DMS53 treated with DMSO at 0.1 percent for 48 hours (cell line): ENCODE measurements around the gene LIAS.
"Not testable (repeated sequence)": the region's sequence is repeated elsewhere in the genome, so short reads cannot be mapped to it uniquely, and the experiment has no call there.

Experiments
- DNase-seq: peaks from one replicate; lab custom pipeline; 2025; ENCODE audit not compliant: unreplicated experiment; lab: John Stamatoyannopoulos, UW

LIAS gene

GRCh38 chr4:39458505-39459300, at the start of gene LIAS, which contains the start of gene RPL9:
LIAS (plus strand) TSS chr4:39459056; CDS start chr4:39459118, 62 bp downstream.
RPL9 (minus strand) TSS chr4:39458922; CDS start chr4:39458439, 483 bp downstream.
- peak; percentile 96 for DNase-seq

GRCh38 chr4:39410415-39410814, 48.4 kb upstream of the LIAS start:
- DNase-seq = no peak

GRCh38 chr4:39411561-39411960, 47.3 kb upstream of the LIAS start:
- not testable (repeated sequence) for DNase-seq

- no peak for DNase-seq
Measured at GRCh38 chr4:39415678-39416283, 43.1 kb upstream of the LIAS start.

- DNase-seq = no peak
Measured at GRCh38 chr4:39422247-39422646, 36.6 kb upstream of the LIAS start.

- not testable (repeated sequence) for DNase-seq
Measured at GRCh38 chr4:39425297-39425696, 33.6 kb upstream of the LIAS start.

- no peak for DNase-seq
Measured at GRCh38 chr4:39426728-39427127, 32.1 kb upstream of the LIAS start.

- DNase-seq = no peak
Measured at GRCh38 chr4:39427520-39428114, 31.2 kb upstream of the LIAS start.

- DNase-seq = no peak
Measured at GRCh38 chr4:39429476-39430334, 29.2 kb upstream of the LIAS start.

GRCh38 chr4:39433878-39434492, 24.9 kb upstream of the LIAS start:
- no peak for DNase-seq

- no peak for DNase-seq
Measured at GRCh38 chr4:39435659-39436563, 22.9 kb upstream of the LIAS start.

- no peak for DNase-seq
Measured at GRCh38 chr4:39441593-39441992, 17.3 kb upstream of the LIAS start.

- DNase-seq = no peak
Measured at GRCh38 chr4:39442998-39443397, 15.9 kb upstream of the LIAS start.

GRCh38 chr4:39446483-39446841, 12.4 kb upstream of the LIAS start:
- no peak for DNase-seq

- DNase-seq = peak; percentile 86
Measured at GRCh38 chr4:39446842-39447573, 11.8 kb upstream of the LIAS start.

GRCh38 chr4:39450618-39451017, 8.2 kb upstream of the LIAS start:
- DNase-seq = no peak

- no peak for DNase-seq
Measured at GRCh38 chr4:39451423-39452023, 7.3 kb upstream of the LIAS start.

GRCh38 chr4:39452153-39452859, 6.5 kb upstream of the LIAS start:
- no peak for DNase-seq
